GM18868 (cell line): ENCODE data around the gene FBLN2.

Source experiments
- ATAC-seq: cut with Tn5 transposase; IDR thresholded peaks from one replicate; pipeline ENCODE4 v1.9.1; 2021; ENCODE audit warnings: mild to moderate bottlenecking, moderate library complexity; ENCODE audit not compliant: unreplicated experiment

FBLN2 gene

GRCh38 chr3:13598926-13599886 lies 50.3 kb downstream of the FBLN2 start:
- no peak for ATAC-seq

- no peak for ATAC-seq
Measured at GRCh38 chr3:13599887-13600450, 51.0 kb downstream of the FBLN2 start.

- ATAC-seq, result no peak
Measured at GRCh38 chr3:13600950-13601691, 52.2 kb downstream of the FBLN2 start.

DNA sequence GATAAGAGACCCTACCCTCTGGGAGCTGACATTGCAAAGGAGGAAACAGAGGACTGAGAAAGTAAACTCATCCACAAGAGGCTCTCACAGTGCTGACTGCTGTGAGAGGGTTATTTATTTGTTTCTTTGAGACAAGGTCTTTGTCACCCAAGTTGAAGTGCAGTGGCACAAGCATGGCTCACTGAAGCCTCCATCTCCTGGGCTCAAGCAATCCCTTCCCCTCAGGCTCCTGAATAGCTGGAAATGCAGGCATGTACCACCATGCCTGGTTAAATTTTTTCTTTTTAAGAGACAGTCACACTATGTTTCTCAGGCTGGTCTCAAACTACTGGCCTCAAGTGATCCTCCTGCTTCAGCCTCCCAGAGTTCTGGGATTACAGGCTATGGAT lies 52.8 kb downstream of the FBLN2 start:
- no peak for ATAC-seq

DNA sequence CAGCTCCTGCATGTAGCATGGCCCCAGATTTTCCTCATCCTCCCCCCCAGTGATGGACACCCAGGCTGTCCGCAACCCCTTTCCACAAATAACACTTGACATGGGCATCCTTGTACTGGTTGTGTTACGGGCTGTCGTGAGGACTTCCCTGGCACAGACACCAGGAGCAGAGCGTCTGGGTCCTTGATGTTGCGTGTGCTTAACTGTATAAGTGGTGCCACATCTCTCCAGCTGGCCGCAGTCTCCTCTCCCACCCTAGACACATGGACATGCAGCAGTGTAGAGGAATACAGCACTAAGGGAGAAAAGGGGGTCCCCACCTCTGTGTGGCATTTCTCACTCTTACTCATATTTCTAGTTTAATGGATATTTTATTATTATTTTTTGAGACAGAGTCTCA lies 56.6 kb downstream of the FBLN2 start:
- ATAC-seq, result no peak

GRCh38 chr3:13607821-13608597 lies 59.1 kb downstream of the FBLN2 start:
- ATAC-seq, result no peak

DNA sequence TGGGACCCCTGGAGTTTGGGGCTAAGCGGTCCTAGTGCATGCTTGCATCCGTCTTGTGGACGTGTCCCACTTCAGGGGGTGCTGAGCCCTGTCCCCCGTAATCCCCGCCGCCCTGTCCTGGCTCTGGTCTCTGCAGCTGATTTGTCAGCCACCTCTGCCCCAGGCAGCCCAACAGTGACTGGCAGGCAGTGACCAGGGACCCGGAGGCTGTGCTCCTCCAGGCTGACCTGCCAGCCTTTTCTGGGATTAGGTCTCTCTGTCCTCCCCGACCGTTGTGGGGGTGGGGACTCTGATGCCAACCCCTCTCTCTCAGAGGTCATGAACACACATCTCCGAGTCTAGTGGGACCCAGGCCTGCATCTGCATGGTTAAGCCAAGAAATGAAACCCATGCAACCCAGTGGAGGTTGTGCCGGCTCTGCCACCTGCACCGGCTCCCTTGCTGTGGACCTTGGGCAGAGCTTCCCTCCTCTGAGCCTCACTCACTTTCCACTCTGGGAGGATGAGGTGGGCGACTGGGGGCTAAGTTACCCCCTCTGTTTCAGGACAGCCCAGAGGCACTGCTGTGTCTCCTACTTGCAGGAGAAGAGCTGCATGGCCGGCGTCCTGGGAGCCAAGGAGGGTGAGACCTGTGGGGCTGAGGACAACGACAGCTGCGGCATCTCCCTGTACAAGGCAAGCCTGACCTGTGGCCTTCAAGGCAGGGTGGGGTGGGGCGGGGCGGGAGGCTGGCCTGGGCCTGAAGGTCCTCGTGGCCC lies 60.2 kb downstream of the FBLN2 start:
- ATAC-seq, result no peak

- no peak for ATAC-seq
Measured at GRCh38 chr3:13610006-13610570, 61.2 kb downstream of the FBLN2 start.

DNA sequence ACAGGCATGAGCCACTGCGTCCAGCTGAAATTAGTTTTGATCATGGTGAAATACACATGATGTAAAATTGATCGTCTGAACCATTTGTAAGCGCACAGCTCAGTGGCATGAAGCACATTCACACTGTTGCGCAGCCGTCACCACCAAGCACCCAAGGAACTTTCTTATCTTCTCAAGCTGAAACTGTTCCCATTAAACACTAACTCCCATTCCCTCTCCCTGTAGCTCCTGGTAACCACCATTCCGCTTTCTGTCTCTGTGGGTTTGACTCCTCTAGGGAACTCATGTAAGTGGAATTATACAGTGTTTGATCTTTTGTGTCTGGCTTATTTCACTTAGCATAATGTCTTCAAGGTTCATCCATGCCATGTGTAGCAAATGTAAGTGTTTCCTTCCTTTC lies 62.3 kb downstream of the FBLN2 start:
- no peak for ATAC-seq

- ATAC-seq, result no peak
Measured at GRCh38 chr3:13612829-13613228, 63.9 kb downstream of the FBLN2 start.

DNA sequence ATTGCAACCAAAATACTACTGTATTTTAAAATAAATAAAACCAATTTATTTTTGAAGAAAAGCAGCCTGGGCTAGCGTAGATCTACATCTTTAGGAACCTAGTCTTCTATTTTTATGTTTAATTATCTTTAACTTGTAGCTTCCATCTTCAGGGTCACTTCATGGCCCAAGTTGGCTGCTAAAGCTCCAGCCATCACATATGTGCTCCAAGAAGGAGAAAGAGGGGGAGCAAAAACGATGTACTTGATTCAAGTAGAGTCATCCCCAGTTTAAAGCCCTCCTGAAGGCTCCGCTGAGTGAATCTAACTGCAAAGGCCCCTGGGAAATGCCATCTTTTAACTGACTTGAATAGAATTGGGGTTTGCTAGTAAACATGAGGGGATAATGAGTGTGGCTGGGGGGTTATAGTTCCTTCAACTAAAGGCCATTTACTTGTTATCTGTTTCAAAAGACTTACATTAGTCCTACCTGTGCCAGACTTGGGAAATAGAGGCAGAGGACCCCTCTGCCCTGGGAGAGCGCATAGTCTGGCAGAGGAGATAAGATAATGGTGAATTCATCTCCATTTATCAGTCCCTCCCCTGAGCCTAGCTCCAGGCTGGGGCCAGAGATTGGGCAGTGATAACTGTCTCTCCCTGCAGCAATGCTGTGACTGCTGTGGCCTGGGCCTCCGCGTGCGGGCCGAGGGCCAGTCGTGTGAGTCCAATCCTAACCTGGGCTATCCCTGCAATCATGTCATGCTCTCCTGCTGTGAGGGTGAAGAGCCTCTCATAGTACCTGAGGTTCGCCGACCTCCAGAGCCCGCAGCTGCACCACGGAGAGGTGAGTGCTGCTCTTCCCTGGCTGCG lies 64.6 kb downstream of the FBLN2 start:
- no peak for ATAC-seq

DNA sequence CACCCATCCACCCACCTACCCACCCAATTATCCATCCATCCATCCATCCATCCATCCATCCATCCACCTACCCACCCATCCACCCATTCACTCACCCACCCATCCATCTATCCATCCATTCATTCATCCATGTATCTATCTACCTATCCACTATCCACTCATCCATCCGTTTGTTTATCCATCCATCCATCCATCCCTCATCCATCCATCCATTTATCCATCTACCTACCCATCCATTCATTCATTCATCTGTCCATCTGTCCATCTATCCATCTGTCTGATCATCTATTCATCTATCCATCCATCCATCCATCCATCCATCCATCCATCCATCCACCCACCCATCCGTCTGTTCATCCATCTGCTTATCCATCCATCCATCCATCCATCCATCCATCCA lies 65.7 kb downstream of the FBLN2 start:
- no peak for ATAC-seq

- no peak for ATAC-seq
Measured at GRCh38 chr3:13615019-13615528, 66.1 kb downstream of the FBLN2 start.

GRCh38 chr3:13616359-13616758 lies 67.4 kb downstream of the FBLN2 start:
- ATAC-seq, result no peak

DNA sequence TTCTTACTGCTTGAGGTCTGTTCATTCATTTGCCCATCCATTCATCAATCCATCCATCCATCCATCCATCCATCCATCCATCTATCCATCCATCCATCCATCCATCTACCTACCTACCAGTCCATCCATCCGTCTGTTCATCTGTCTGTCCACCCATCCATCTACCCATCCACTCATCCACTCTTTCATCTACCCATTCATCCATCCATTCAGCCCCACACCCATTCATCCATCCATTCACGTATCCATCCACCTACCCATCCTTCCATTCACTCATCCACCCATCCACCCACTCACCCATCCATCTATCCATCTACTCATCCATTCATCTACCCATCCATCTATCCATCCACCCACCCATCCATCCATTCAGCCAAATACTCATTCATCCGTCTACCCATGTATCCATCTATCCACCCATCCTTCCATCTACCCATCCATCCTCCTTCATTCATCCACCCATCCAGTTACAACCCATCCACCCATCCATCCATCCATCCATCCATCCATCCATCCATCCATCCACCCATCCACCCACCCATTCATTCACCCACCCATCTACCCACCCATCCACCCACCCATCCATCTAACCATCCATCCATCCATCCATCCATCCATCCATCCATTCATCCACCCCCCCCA lies 68.3 kb downstream of the FBLN2 start:
- ATAC-seq, result no peak

GRCh38 chr3:13617981-13618380 lies 69.1 kb downstream of the FBLN2 start:
- ATAC-seq, result no peak

DNA sequence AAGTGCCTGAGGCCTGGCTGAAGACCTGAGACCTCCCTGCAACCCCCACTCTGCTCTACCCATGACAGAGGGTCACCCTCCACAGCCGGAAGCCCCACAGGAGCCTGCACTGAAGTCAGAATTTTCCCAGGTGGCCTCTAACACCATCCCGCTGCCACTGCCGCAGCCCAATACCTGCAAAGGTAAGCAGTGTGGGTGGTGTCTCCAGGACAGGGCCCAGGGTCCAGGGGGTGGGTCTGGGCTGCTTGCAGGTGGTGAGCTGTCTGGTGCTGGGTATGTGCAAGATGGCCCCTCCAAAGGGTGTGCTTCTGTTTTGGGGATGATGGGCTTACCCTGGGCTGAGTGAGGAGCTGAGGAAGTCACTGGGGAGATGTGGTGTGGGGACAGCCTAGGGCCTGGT lies 69.9 kb downstream of the FBLN2 start:
- ATAC-seq, result no peak

GRCh38 chr3:13619661-13620230 lies 70.8 kb downstream of the FBLN2 start:
- ATAC-seq, result no peak
